Measurements from ENCODE around the gene PUM1.
"Not testable (repeated sequence)": the region's sequence is repeated elsewhere in the genome, so short reads cannot be mapped to it uniquely, and the experiment has no call there.

PUM1 gene

GRCh38 chr1:31052613-31053012, 12.9 kb downstream of the PUM1 start:
- peaks cover 11 to 79% of the 10 kb centered on the region in 2 donors for H3K36me3 ChIP-seq (replicated peaks in 1 of 2; ENCODE audit: control insufficient read depth in 2 of 2, insufficient read depth in 2 of 2, low read length in 2 of 2)
- not testable (repeated sequence) for H3K9me3 ChIP-seq (replicated peaks in 1 of 2; ENCODE audit: control insufficient read depth in 2 of 2, insufficient read depth in 1 of 2, low read depth in 1 of 2, low read length in 2 of 2); H3K4ac ChIP-seq (ENCODE audit: low read length); H2BK15ac ChIP-seq (ENCODE audit: low read length); H2AFZ ChIP-seq (ENCODE audit: low read length); H3K4me2 ChIP-seq (ENCODE audit: insufficient read depth, low read length, poor library complexity, severe bottlenecking); H3K14ac ChIP-seq (ENCODE audit: low read length); H2BK120ac ChIP-seq (ENCODE audit: low read depth, low read length); H4K91ac ChIP-seq (ENCODE audit: low read depth, low read length, poor library complexity); H3K79me1 ChIP-seq (ENCODE audit: low read depth, low read length); DNase-seq (ENCODE audit: low spot score); H2BK5ac ChIP-seq (ENCODE audit: low read length); H3K23ac ChIP-seq (ENCODE audit: low read depth, low read length, poor library complexity); H2BK12ac ChIP-seq (ENCODE audit: low read length); H3K4me1 ChIP-seq (ENCODE audit: control insufficient read depth in 2 of 2, insufficient read depth in 1 of 2, low read depth in 1 of 2, low read length in 2 of 2); H4K8ac ChIP-seq (ENCODE audit: low read depth, low read length); H3K27ac ChIP-seq (replicated peaks; ENCODE audit: low read length); H3K9ac ChIP-seq (ENCODE audit: low read depth, low read length, poor library complexity); H2AK5ac ChIP-seq (ENCODE audit: low read depth, low read length); H3K4me3 ChIP-seq (ENCODE audit: low read length in 2 of 2); H3K18ac ChIP-seq (ENCODE audit: low read length); H3K27me3 ChIP-seq (ENCODE audit: control insufficient read depth in 3 of 3, insufficient read depth in 3 of 3, low read depth in 1 of 3, low read length in 3 of 3)
- WGBS, 2 donors (ENCODE audit: extremely low coverage in 2 of 2, insufficient read length in 2 of 2, insufficient replicate concordance in 1 of 2), result no CpG with 5 or more reads among the region's 14 CpGs

GRCh38 chr1:31051611-31052010, 13.9 kb downstream of the PUM1 start:
- Histone ChIP-seq H3K4me3 (ENCODE audit: low read length in 2 of 2) (no peak overlapping the region), H3K4me2 (ENCODE audit: insufficient read depth, low read length, poor library complexity, severe bottlenecking) (no peak overlapping the region), H2BK12ac (ENCODE audit: low read length) (no peak overlapping the region), H3K4me1 (ENCODE audit: control insufficient read depth in 2 of 2, insufficient read depth in 1 of 2, low read depth in 1 of 2, low read length in 2 of 2) (no peaks in the 10 kb centered on the region), H3K14ac (ENCODE audit: low read length) (no peak overlapping the region), H3K23ac (ENCODE audit: low read depth, low read length, poor library complexity) (no peak overlapping the region), H3K27ac (replicated peaks; ENCODE audit: low read length) (no peak overlapping the region), H4K8ac (ENCODE audit: low read depth, low read length) (no peak overlapping the region), H3K18ac (ENCODE audit: low read length) (no peak overlapping the region), H4K91ac (ENCODE audit: low read depth, low read length, poor library complexity) (no peak overlapping the region), H3K9me3 (replicated peaks in 1 of 2; ENCODE audit: control insufficient read depth in 2 of 2, insufficient read depth in 1 of 2, low read depth in 1 of 2, low read length in 2 of 2) (no peaks in the 10 kb centered on the region), H2BK120ac (ENCODE audit: low read depth, low read length) (no peak overlapping the region), H3K79me1 (ENCODE audit: low read depth, low read length) (no peaks in the 10 kb centered on the region), H2AFZ (ENCODE audit: low read length) (no peak overlapping the region), H3K36me3 (replicated peaks in 1 of 2; ENCODE audit: control insufficient read depth in 2 of 2, insufficient read depth in 2 of 2, low read length in 2 of 2) (peaks cover 13 to 79% of the 10 kb centered on the region in 2 donors), H2BK15ac (ENCODE audit: low read length) (no peak overlapping the region), H3K4ac (ENCODE audit: low read length) (no peak overlapping the region), H3K9ac (ENCODE audit: low read depth, low read length, poor library complexity) (no peak overlapping the region), H2BK5ac (ENCODE audit: low read length) (no peak overlapping the region), H2AK5ac (ENCODE audit: low read depth, low read length) (no peak overlapping the region), H3K27me3 (ENCODE audit: control insufficient read depth in 3 of 3, insufficient read depth in 3 of 3, low read depth in 1 of 3, low read length in 3 of 3) (no peaks in the 10 kb centered on the region)
- DNase-seq (ENCODE audit: low spot score), result no peak
- no CpG with 5 or more reads among the region's 1 CpG for WGBS, 2 donors (ENCODE audit: extremely low coverage in 2 of 2, insufficient read length in 2 of 2, insufficient replicate concordance in 1 of 2)

- not testable (repeated sequence) for H2AFZ ChIP-seq (ENCODE audit: low read length); H3K4me1 ChIP-seq (ENCODE audit: control insufficient read depth in 2 of 2, insufficient read depth in 1 of 2, low read depth in 1 of 2, low read length in 2 of 2); H3K27ac ChIP-seq (replicated peaks; ENCODE audit: low read length); H3K9ac ChIP-seq (ENCODE audit: low read depth, low read length, poor library complexity); H2BK120ac ChIP-seq (ENCODE audit: low read depth, low read length); H3K18ac ChIP-seq (ENCODE audit: low read length); H2BK12ac ChIP-seq (ENCODE audit: low read length); H3K79me1 ChIP-seq (ENCODE audit: low read depth, low read length); H4K91ac ChIP-seq (ENCODE audit: low read depth, low read length, poor library complexity); H2BK5ac ChIP-seq (ENCODE audit: low read length); H3K27me3 ChIP-seq (ENCODE audit: control insufficient read depth in 3 of 3, insufficient read depth in 3 of 3, low read depth in 1 of 3, low read length in 3 of 3); H3K14ac ChIP-seq (ENCODE audit: low read length); H3K23ac ChIP-seq (ENCODE audit: low read depth, low read length, poor library complexity); H3K4ac ChIP-seq (ENCODE audit: low read length); H2BK15ac ChIP-seq (ENCODE audit: low read length); H3K4me2 ChIP-seq (ENCODE audit: insufficient read depth, low read length, poor library complexity, severe bottlenecking); H3K9me3 ChIP-seq (replicated peaks in 1 of 2; ENCODE audit: control insufficient read depth in 2 of 2, insufficient read depth in 1 of 2, low read depth in 1 of 2, low read length in 2 of 2); H4K8ac ChIP-seq (ENCODE audit: low read depth, low read length); H3K4me3 ChIP-seq (ENCODE audit: low read length in 2 of 2); DNase-seq (ENCODE audit: low spot score); H2AK5ac ChIP-seq (ENCODE audit: low read depth, low read length)
- WGBS, 2 donors (ENCODE audit: extremely low coverage in 2 of 2, insufficient read length in 2 of 2, insufficient replicate concordance in 1 of 2), result no CpG with 5 or more reads among the region's 5 CpGs
- peaks cover 9 to 79% of the 10 kb centered on the region in 2 donors for H3K36me3 ChIP-seq (replicated peaks in 1 of 2; ENCODE audit: control insufficient read depth in 2 of 2, insufficient read depth in 2 of 2, low read length in 2 of 2)
Observed at GRCh38 chr1:31047507-31047906, 18.0 kb downstream of the PUM1 start.

- Histone ChIP-seq H3K36me3 (replicated peaks in 1 of 2; ENCODE audit: control insufficient read depth in 2 of 2, insufficient read depth in 2 of 2, low read length in 2 of 2) (peaks cover 10 to 82% of the 10 kb centered on the region in 2 donors), H2BK12ac (ENCODE audit: low read length) (no peak overlapping the region), H2BK5ac (ENCODE audit: low read length) (no peak overlapping the region), H2BK120ac (ENCODE audit: low read depth, low read length) (no peak overlapping the region), H2AK5ac (ENCODE audit: low read depth, low read length) (no peak overlapping the region), H3K4me1 (ENCODE audit: control insufficient read depth in 2 of 2, insufficient read depth in 1 of 2, low read depth in 1 of 2, low read length in 2 of 2) (no peaks in the 10 kb centered on the region), H3K9ac (ENCODE audit: low read depth, low read length, poor library complexity) (no peak overlapping the region), H4K8ac (ENCODE audit: low read depth, low read length) (no peak overlapping the region), H3K27me3 (ENCODE audit: control insufficient read depth in 3 of 3, insufficient read depth in 3 of 3, low read depth in 1 of 3, low read length in 3 of 3) (no peaks in the 10 kb centered on the region), H3K14ac (ENCODE audit: low read length) (no peak overlapping the region), H3K79me1 (ENCODE audit: low read depth, low read length) (peaks cover 3% of the 10 kb centered on the region), H3K4me2 (ENCODE audit: insufficient read depth, low read length, poor library complexity, severe bottlenecking) (no peak overlapping the region), H3K23ac (ENCODE audit: low read depth, low read length, poor library complexity) (no peak overlapping the region), H3K27ac (replicated peaks; ENCODE audit: low read length) (no peak overlapping the region), H3K4me3 (ENCODE audit: low read length in 2 of 2) (no peak overlapping the region), H3K4ac (ENCODE audit: low read length) (no peak overlapping the region), H3K18ac (ENCODE audit: low read length) (no peak overlapping the region), H3K9me3 (replicated peaks in 1 of 2; ENCODE audit: control insufficient read depth in 2 of 2, insufficient read depth in 1 of 2, low read depth in 1 of 2, low read length in 2 of 2) (peaks cover 0 to 6% of the 10 kb centered on the region in 2 donors), H2AFZ (ENCODE audit: low read length) (no peak overlapping the region), H2BK15ac (ENCODE audit: low read length) (no peak overlapping the region), H4K91ac (ENCODE audit: low read depth, low read length, poor library complexity) (no peak overlapping the region)
- WGBS, 2 donors (ENCODE audit: extremely low coverage in 2 of 2, insufficient read length in 2 of 2, insufficient replicate concordance in 1 of 2), result no CpG with 5 or more reads among the region's 2 CpGs
- no peak for DNase-seq (ENCODE audit: low spot score)
Observed at GRCh38 chr1:31043631-31044030, 21.9 kb downstream of the PUM1 start.
